ENCODE measurements around the gene PDXK. TPM values are rescaled to one million over a fixed set of nuclear protein-coding genes. Genes with fewer than 3 reads are reported as not detected.
A peak's percentile ranks its signal among the peaks of the same experiment; 100 is the strongest.

Gene PDXK
- polyA plus RNA-seq, 1 of the 3 experiments (the other 2 are of a cell fraction): 85.7 TPM

GRCh38 chr21:43733060-43733459 is 14.1 kb downstream of the PDXK start:
- Histone ChIP-seq H3K36me3 (replicated peaks in 1 of 2; ENCODE audit: control insufficient read depth in 1 of 2, insufficient read depth in 2 of 2, low read length in 1 of 2) (peaks cover 7 to 12% of the 10 kb centered on the region in 2 experiments), H4K20me1 (ENCODE audit: insufficient read depth) (0 out of 2 replicates have a peak, but pooled peaks cover 16% of the 10 kb centered on the region), H3F3A (replicated peaks; ENCODE audit: insufficient read depth) (peaks cover 11% of the 10 kb centered on the region), H3K79me2 (ENCODE audit: insufficient read depth) (peaks cover 63% of the 10 kb centered on the region), H3K27me3 (ENCODE audit: insufficient read depth) (no peaks in the 10 kb centered on the region), H3K4me2 (no peak overlapping the region), H3K27ac (ENCODE audit: low read depth in 2 of 2, low read length in 1 of 2) (no peak overlapping the region; a peak in 1 of 4 replicates), H3K9me2 (no peaks in the 10 kb centered on the region), H3K9ac (no peak overlapping the region), H3K4me1 (ENCODE audit: control insufficient read depth in 1 of 2, insufficient read depth in 2 of 2, low read depth in 1 of 2, low read length in 1 of 2) (peaks cover 9 to 20% of the 10 kb centered on the region in 2 experiments; a peak in 3 of 4 replicates), H2AFZ (ENCODE audit: low read depth) (no peak overlapping the region), H3K4me3 (ENCODE audit: low read depth in 2 of 2, low read length in 1 of 2) (no peak overlapping the region), H3K9me3 (no peaks in the 10 kb centered on the region)
- WGBS (ENCODE audit: low lambda C conversion rate): 66% methylated on average over 9 of the region's 10 CpGs
- TF ChIP-seq JUND (IDR thresholded peaks at IDR 0.05) (no peak), MEF2A (IDR thresholded peaks at IDR 0.05; ENCODE audit: borderline replicate concordance, low read depth) (no peak), USF2 (IDR thresholded peaks at IDR 0.05; ENCODE audit: borderline replicate concordance, low read depth, low read length) (no peak), MAX (IDR thresholded peaks at IDR 0.05; ENCODE audit: low read depth) (no peak)
- ChIA-PET CTCF (no interaction called here), POLR2A (no interaction called here)
- DNase-seq: no peak

GRCh38 chr21:43733529-43734071 is 14.7 kb downstream of the PDXK start:
- POLR2A ChIA-PET: no interaction called here
- no peak overlapping the region for H3K4me3 ChIP-seq (ENCODE audit: low read depth in 2 of 2, low read length in 1 of 2)
- peaks cover 63% of the 10 kb centered on the region for H3K79me2 ChIP-seq (ENCODE audit: insufficient read depth)
- peaks cover 4 to 18% of the 10 kb centered on the region in 2 experiments; a peak in 2 of 4 replicates for H3K4me1 ChIP-seq (ENCODE audit: control insufficient read depth in 1 of 2, insufficient read depth in 2 of 2, low read depth in 1 of 2, low read length in 1 of 2)
- 0 out of 2 replicates have a peak overlapping the region, but pooled peaks have one; percentile 11 for H3K4me2 ChIP-seq
- H4K20me1 ChIP-seq (ENCODE audit: insufficient read depth): 0 out of 2 replicates have a peak, but pooled peaks cover 16% of the 10 kb centered on the region
- TF ChIP-seq EP300 (IDR thresholded peaks at IDR 0.05; ENCODE audit: borderline replicate concordance in 1 of 2, low read depth in 1 of 2, low read length in 1 of 2): no peak
- TF ChIP-seq GATA2 (CRISPR knock-in tag; IDR thresholded peaks at IDR 0.05): no peak
- TF ChIP-seq PBX3 (IDR thresholded peaks at IDR 0.05): no peak
- TF ChIP-seq GABPA (IDR thresholded peaks at IDR 0.05; ENCODE audit: low read depth): no peak
- TF ChIP-seq RFX5 (IDR thresholded peaks at IDR 0.05; ENCODE audit: low read length): no peak
- TF ChIP-seq SMC3 (IDR thresholded peaks at IDR 0.05; ENCODE audit: low read depth, low read length): no peak
- TF ChIP-seq RCOR1 (IDR thresholded peaks at IDR 0.05; ENCODE audit: low read length): no peak
- TF ChIP-seq MXI1 (IDR thresholded peaks at IDR 0.05; ENCODE audit: low read depth, low read length): no peak
- TF ChIP-seq MEF2A (IDR thresholded peaks at IDR 0.05; ENCODE audit: borderline replicate concordance, low read depth): no peak
- TF ChIP-seq USF2 (IDR thresholded peaks at IDR 0.05; ENCODE audit: borderline replicate concordance, low read depth, low read length): no peak
- no peak for TF ChIP-seq ZBTB33 (IDR thresholded peaks at IDR 0.05; ENCODE audit: borderline replicate concordance, low read depth)
- TF ChIP-seq FOXM1 (IDR thresholded peaks at IDR 0.05; ENCODE audit: low read depth): no peak
- no peak for TF ChIP-seq MAX (IDR thresholded peaks at IDR 0.05; ENCODE audit: low read depth)
- no peak for TF ChIP-seq USF1 (IDR thresholded peaks at IDR 0.05; ENCODE audit: borderline replicate concordance, low read depth)
- no peak for TF ChIP-seq POLR2AphosphoS5 (IDR thresholded peaks at IDR 0.05; ENCODE audit: low read depth, low read length)
- no peak for TF ChIP-seq TCF12 (IDR thresholded peaks at IDR 0.05)
- no peak overlapping the region; a peak in 1 of 4 replicates for H3K27ac ChIP-seq (ENCODE audit: low read depth in 2 of 2, low read length in 1 of 2)
- no peaks in the 10 kb centered on the region for H3K27me3 ChIP-seq (ENCODE audit: insufficient read depth)
- 71% methylated on average over 11 of the region's 15 CpGs for WGBS (ENCODE audit: low lambda C conversion rate)
- CTCF ChIA-PET: no interaction called here
- no peaks in the 10 kb centered on the region for H3K9me3 ChIP-seq
- peaks cover 8 to 12% of the 10 kb centered on the region in 2 experiments for H3K36me3 ChIP-seq (replicated peaks in 1 of 2; ENCODE audit: control insufficient read depth in 1 of 2, insufficient read depth in 2 of 2, low read length in 1 of 2)
- DNase-seq: no peak
- no peaks in the 10 kb centered on the region for H3K9me2 ChIP-seq
- peaks cover 10% of the 10 kb centered on the region for H3F3A ChIP-seq (replicated peaks; ENCODE audit: insufficient read depth)
- no peak overlapping the region for H3K9ac ChIP-seq
- H2AFZ ChIP-seq (ENCODE audit: low read depth): no peak overlapping the region

All from SK-N-SH (cell line).